ENCODE data around the gene PPP1R2.
A peak's percentile ranks its signal among the peaks of the same experiment; 100 is the strongest.
"Not testable (repeated sequence)": the region's sequence is repeated elsewhere in the genome, so short reads cannot be mapped to it uniquely, and the experiment has no call there.

The PPP1R2 gene

GRCh38 chr3:195535293-195535692 lies 7.8 kb downstream of the PPP1R2 start:
- no peak for DNase-seq (ENCODE audit: low spot score)

- no peak for DNase-seq (ENCODE audit: low spot score)
These were observed 10.3 kb downstream of the PPP1R2 start for GRCh38 chr3:195532834-195533233.

GRCh38 chr3:195532345-195532744 lies 10.8 kb downstream of the PPP1R2 start:
- no peak for DNase-seq (ENCODE audit: low spot score)

- no peak for DNase-seq (ENCODE audit: low spot score)
These were observed 11.4 kb downstream of the PPP1R2 start for GRCh38 chr3:195531683-195532082.

GRCh38 chr3:195526492-195526891 lies 16.6 kb downstream of the PPP1R2 start:
- DNase-seq (ENCODE audit: low spot score) = no peak

- no peak for DNase-seq (ENCODE audit: low spot score)
These were observed 18.8 kb downstream of the PPP1R2 start for GRCh38 chr3:195524171-195524896.

GRCh38 chr3:195522254-195523023 lies 20.7 kb downstream of the PPP1R2 start:
- DNase-seq (ENCODE audit: low spot score) = peak; percentile 42

- no peak for DNase-seq (ENCODE audit: low spot score)
These were observed 26.1 kb downstream of the PPP1R2 start for GRCh38 chr3:195517030-195517429.

- DNase-seq (ENCODE audit: low spot score) = not testable (repeated sequence)
These were observed 28.4 kb downstream of the PPP1R2 start for GRCh38 chr3:195514610-195515235.

GRCh38 chr3:195512798-195513345 lies 30.3 kb downstream of the PPP1R2 start:
- no peak for DNase-seq (ENCODE audit: low spot score)

GRCh38 chr3:195511136-195511535 lies 32.0 kb downstream of the PPP1R2 start:
- DNase-seq (ENCODE audit: low spot score) = no peak

GRCh38 chr3:195508185-195508584 lies 34.9 kb downstream of the PPP1R2 start:
- DNase-seq (ENCODE audit: low spot score) = no peak

- no peak for DNase-seq (ENCODE audit: low spot score)
These were observed 67.5 kb downstream of the PPP1R2 start for GRCh38 chr3:195475614-195476013.

GRCh38 chr3:195475116-195475515 lies 68.0 kb downstream of the PPP1R2 start:
- not testable (repeated sequence) for DNase-seq (ENCODE audit: low spot score)

GRCh38 chr3:195468841-195469240 lies 74.3 kb downstream of the PPP1R2 start:
- DNase-seq (ENCODE audit: low spot score) = no peak

GRCh38 chr3:195468391-195468776 lies 74.7 kb downstream of the PPP1R2 start:
- no peak for DNase-seq (ENCODE audit: low spot score)

- no peak for DNase-seq (ENCODE audit: low spot score)
These were observed 75.3 kb downstream of the PPP1R2 start for GRCh38 chr3:195467641-195468390.

GRCh38 chr3:195466251-195466650 lies 76.9 kb downstream of the PPP1R2 start:
- no peak for DNase-seq (ENCODE audit: low spot score)

Measured in iPS-NIHi11 (cell line).